GM18870 (cell line): Measurements from ENCODE around the gene METTL6.
A peak's percentile ranks its signal among the peaks of the same experiment; 100 is the strongest.
"Not testable (repeated sequence)": the region's sequence is repeated elsewhere in the genome, so short reads cannot be mapped to it uniquely, and the experiment has no call there.

ENCODE experiments used
- ATAC-seq: cut with Tn5 transposase; IDR thresholded peaks from one replicate; pipeline ENCODE4 v1.9.1; 2021; ENCODE audit warnings: moderate library complexity; ENCODE audit not compliant: unreplicated experiment

METTL6 gene

DNA sequence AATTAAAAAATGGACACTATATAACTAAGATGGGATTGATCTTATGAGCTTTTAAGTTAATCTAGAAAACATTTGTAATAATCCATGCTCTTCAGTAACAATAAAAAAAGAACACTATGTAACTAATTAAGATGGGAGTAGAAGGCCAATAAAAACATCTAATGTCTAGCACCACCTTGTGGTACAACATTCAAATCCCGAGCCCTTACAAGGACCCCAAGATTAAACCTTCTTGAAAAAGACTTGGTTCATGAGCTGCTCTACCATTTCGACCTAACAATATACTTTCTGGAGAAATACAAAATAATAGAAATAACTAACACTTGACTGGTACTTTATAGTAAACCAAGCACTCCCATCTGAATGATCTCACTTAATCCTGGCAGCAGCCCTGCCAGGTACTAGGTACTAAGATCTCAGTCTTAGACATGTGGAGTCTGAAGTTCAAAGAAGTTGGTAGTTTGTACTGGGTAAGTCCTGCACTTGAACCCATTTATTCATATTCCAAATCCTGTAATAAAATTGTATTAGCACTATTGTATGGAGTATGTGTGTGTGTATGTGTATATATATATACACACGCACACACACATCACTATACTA, 21.8 kb downstream of the METTL6 start:
- ATAC-seq: no peak

DNA sequence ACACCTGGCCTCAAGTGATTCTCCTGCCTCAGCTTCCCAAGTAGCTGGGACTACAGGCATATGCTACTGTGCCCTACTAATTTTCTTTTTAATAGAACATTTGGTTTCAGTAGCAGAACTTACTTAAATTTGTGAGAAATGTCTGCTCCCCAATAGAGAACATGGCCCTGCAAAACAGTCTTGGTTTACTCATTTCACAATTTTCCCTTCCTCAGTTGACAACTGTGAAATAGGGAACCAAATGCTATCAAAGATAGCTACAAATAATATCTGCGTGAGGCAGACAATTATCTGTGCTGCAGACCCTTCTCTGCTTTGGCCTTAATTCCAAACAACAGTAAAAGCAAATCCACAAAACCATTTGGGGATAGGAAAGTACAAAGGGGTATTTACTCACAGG, 22.6 kb downstream of the METTL6 start:
- ATAC-seq: no peak

DNA sequence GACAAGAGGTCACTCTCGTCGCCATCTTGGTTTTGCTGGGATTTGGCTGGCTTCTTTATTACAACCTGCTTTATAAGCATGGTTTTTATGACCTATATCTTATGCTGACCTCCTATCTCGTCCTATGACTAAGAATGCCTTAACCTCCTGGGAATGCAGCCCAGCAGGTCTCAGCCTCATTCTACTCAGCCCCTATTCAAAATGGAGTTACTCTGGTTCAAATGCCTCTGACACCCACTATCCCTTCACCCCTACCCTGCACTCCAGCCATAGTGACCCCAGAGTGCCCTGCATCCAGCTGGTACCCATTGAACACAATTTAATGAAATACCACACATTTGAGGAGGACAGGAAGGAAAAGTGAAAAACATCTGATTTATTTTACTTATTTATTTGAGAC, 23.4 kb downstream of the METTL6 start:
- no peak for ATAC-seq

DNA sequence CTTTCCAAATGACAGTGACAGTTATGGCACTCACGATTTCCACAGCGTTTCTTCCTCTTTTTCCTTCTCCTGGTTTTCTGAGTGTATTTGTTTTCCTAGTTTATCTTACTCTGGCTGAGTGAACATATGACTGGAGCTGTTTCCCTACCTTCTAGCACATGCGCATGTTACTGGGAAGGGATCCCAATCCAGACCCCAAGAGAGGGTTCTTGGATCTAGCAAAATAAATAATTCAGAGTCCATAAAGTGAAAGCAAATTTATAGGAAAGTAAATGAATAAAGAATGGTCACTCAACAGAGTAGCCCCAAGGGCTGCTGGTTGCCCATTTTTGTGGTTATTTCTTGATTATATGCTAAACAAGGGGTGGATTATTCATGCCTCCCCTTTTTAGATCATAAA, 23.8 kb downstream of the METTL6 start:
- no peak for ATAC-seq

DNA sequence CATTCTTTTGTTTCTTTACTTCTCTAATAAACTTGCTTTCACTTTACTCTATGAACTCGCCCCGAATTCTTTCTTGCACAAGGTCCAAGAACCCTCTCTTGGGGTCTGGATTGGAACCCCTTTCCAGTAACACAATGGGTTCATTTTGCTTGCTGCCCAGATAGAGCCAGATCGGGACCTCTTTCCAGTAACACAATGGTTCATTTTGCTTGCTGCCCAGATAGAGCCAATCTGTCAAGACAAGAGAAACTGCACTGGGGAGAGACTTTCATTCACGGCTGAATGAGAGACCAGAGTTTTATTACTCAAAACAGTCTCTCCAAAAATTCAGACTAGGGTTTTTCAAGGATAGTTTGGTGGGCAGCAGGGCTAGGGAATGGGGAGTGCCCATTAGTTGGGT, 25.4 kb downstream of the METTL6 start:
- no peak for ATAC-seq

DNA sequence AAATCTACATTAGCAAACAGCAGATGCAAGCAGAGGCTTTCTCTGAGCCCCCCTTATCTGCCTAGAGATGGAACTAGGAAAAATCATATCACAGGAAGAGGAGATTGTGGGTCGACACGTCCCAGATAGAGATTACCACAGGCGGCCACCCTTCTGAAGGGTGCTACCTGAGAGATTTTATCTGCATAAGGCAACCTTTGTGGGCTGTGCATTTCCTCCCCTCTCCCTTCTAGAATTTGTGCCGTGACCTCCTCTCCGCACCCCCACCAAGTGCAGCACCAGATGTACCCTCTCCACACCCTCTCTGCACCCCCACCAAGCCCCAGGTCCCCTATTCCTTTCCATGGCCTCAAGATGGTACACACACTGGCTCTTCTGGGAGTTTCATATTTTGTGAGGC, 27.4 kb downstream of the METTL6 start:
- ATAC-seq: no peak

DNA sequence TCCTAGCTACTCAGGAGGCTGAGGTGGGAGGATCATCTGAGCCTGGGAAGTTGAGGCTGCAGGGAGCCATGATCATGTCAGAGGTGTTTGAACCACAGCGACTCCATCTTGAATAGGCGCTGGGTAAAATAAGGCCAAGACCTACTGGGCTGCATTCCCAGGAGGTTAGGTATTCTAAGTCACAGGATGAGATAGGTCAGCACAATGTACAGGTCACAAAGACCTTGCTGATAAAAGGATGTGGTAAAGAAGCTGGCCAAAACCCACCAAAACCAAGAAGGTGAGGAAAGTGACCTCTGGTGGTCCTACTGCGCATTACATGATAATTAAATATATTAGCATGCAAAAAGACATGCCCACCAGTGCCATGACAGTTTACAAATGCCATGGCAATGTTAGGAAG, 28.6 kb downstream of the METTL6 start:
- not testable (repeated sequence) for ATAC-seq

DNA sequence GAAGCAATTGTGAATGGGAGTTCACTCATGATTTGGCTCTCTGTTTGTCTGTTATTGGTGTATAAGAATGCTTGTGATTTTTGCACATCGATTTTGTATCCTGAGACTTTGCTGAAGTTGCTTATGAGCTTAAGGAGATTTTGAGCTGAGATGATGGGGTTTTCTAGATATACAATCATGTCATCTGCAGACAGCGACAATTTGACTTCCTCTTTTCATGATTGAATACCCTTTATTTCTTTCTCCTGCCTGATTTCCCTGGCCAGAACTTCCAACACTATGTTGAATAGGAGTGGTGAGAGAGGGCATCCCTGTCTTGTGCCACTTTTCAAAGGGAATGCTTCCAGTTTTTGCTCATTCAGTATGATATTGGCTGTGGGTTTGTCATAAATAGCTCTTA, 34.1 kb downstream of the METTL6 start:
- not testable (repeated sequence) for ATAC-seq

DNA sequence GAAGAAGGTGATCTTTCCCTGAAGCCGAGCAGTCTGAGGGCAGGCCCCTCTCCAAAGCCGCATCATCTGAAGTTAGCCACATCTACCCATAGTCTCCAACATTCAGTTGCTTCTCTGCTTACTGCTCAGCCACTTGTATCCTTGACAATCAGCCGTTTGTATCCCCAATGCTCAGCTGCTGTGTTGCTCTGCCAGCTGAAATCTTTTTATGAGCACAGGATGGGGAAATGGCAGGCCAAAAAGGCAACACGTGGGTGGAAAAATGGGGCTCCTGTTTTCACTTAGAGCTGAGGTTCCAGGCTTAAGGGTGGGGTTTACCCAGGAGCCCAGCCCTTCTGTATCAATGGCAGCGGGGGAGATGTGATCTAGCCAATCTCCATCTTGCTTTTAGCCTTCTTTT, 36.3 kb downstream of the METTL6 start:
- no peak for ATAC-seq

DNA sequence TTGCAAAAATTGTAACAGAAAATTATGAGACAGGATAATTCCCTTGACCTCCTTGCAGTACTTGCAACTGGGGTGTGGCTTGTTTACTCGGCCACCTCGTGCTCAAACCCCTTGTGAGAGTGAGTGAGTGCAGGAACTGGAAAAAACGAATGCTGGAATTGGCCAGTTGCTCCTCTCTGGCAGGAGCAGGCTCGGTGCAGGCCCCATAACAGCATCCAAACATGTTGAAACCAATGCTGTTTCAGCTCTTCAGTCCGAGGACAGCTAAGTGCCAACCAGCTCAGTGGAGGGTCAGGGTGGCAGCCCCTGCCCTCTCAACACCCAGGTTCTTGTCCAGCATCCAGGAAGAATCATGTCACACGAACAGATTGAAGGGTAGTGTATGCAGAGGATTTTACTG, 36.9 kb downstream of the METTL6 start:
- no peak for ATAC-seq

DNA sequence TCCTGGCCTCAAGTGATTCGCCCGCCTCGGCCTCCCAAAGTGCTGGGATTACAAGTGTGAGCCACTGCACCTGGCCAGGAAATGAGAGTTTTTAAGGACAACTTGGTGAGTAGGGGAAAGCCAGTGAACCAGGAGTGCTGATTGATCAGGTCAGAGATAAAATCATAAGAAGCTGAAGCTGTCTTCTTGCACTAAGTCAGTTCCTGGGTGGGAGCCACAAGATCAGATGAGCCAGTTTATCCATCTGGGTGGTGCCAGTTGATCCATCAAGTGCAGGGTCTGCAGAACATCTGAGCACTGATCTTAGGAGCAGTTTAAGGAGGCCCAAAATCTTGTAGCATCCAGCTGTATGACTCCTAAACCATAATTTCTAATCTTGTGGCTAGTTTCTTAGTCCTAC, 39.0 kb downstream of the METTL6 start:
- ATAC-seq: not testable (repeated sequence)

DNA sequence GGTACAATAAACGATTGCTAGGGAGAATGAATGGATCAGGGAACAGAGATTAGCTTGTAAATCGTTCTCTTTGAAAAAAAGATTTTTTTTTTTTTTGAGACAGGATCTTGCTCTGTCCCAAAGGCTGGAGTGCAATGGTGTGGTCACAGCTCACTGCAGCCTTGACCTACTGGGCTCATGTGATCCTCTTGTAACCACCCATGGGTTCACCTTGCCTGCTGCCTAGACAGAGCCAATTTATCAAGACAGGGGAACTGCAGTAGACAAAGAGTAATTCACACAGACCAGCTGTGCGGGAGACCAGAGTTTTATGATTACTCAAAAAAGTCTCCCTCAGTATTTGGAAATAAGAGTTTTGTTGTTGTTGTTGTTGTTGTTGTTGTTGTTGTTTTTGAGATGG, 39.6 kb downstream of the METTL6 start:
- ATAC-seq: no peak

DNA sequence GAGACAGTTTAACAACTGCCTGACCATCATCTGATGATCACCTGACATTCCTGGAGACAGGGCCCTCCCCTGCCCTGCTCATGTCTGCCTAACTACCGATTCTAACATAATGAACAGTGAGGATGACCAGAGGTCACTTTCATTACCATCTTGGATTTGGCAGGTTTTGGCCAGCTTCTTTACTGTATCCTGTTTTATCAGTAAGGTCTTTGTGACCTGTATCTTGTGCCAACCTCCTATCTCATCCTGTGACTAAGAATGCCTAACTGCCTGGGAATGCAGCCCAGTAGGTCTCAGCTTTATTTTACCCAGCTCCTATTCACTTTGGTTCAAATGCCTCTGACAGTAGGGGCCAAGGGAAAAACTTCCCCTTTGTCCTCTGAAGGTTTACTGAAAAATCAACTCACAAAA, 40.2 kb downstream of the METTL6 start:
- ATAC-seq: no peak

DNA sequence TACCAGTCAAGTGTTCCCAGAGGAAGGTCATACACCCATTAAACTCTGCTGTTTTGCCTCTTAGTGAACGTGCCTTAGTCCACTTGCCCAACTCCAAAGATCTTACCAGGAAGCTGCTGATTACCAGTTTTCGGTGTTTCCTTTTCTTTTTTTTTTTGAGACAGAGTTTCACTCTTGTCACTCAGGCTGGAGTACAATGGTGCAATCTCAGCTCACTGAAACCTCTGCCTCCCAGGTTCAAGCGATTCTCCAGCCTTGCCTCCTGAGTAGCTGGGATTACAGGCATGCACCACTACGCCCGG, 40.7 kb downstream of the METTL6 start:
- not testable (repeated sequence) for ATAC-seq

DNA sequence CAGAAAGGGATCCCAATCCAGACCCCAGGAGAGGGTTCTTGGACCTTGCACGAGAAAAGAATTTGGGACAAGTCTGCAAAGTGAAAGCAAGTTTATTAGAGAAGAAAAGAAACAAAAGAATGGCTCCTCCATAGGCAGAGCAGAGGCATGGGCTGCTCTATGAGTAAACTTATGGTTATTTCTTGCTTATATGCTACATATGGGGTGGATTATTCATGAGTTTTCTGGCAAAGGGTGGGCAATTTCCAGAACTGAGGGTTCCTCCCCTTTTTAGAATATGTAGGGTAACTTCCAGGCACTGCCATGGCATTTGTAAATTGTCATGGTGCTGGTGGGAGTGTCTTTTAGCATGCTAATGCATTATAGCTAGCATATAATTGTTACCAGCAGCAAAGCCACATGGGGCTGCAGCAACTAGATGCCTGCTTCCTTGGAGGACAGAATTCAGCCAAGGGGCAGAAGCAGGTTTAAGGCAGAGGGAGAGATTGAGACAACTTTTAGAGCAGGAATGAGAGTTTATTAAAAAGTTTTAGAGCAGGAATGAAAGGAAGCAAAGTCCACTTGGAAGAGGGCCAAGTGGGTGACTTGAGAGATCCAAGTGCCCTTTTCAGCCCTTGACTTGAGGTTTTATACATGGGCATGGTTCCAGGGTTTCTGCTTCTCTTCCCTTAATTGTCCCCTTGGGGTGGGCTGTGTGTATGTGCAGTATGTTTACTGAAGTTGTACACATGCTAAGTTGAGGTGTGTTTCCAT, 41.3 kb downstream of the METTL6 start:
- no peak for ATAC-seq

DNA sequence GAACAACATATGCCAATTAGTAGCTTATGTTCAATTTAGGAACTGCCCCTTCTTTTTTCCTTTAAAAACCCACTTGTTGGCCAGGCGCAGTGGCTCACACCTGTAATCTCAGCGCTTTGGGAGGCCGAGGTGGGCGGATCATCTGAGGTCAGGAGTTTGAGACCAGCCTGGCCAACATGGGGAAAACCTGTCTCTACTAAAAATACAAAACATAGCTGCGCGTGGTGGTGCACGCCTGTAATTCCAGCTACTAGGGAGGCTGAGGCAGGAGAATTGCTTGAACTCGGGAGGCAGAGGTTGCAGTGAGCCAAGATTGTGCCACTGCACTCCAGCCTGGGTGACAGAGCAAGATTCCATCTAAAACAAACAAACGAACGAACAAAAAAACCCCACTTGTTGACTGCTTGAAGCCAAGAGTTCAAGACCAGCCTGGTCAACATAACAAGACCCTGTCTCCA, 42.1 kb downstream of the METTL6 start:
- ATAC-seq: not testable (repeated sequence)

DNA sequence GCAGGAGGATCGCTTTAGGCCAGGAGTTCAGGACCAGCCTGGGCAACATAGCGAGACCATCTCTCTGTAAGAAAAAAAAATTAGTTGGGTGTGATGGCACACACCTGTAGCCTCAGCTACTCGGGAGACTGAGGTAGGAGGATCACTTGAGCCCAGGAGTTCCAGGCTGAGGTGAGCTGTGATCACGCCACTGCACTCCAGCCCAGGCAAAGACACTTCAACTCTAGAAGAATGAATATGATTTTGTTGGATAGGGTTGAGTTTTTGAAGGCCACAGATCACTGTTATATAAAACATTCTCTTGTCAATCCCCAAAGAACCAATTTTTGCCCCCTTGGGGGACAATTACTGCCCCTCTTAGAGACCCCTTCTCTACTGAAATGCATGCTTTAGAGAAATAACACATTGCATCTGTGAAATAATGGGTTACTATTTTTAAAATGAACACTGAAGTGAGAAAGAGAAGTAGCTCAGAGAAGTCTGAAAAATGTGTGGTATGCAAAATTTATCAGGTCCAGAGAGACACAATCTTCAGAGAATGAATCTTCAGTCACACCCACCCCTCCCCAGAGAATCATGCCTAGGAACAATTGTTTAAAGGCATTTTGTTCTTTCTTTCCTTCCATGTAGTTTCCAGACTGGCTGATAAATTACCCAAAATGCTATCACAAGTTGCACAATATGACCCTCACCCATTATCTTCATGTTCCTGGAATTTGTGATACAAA, 42.7 kb downstream of the METTL6 start:
- peak; percentile 69 for ATAC-seq

DNA sequence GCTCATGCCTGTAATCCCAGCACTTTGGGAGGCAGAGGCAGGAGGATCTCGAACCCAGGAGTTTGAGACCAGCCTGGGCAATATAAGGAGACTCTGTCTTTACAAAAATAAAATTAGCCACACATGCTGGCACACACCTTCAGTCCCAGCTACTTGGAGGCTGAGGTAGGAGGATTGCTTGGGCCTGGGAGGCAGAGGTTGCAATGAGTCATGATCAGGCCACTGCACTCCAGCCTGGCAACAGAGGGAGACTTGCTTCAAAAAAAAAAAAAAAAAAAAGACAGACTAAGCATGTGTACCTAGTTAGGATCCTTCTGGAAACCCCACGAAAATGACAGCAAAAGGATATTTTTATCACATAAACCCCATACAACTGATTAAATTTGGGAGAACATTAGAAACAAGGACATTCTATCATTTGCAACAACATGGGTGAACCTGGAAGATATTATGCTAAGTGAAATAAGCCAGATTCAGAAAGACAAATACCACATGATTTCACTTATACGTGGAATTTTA, 44.9 kb downstream of the METTL6 start:
- no peak for ATAC-seq

DNA sequence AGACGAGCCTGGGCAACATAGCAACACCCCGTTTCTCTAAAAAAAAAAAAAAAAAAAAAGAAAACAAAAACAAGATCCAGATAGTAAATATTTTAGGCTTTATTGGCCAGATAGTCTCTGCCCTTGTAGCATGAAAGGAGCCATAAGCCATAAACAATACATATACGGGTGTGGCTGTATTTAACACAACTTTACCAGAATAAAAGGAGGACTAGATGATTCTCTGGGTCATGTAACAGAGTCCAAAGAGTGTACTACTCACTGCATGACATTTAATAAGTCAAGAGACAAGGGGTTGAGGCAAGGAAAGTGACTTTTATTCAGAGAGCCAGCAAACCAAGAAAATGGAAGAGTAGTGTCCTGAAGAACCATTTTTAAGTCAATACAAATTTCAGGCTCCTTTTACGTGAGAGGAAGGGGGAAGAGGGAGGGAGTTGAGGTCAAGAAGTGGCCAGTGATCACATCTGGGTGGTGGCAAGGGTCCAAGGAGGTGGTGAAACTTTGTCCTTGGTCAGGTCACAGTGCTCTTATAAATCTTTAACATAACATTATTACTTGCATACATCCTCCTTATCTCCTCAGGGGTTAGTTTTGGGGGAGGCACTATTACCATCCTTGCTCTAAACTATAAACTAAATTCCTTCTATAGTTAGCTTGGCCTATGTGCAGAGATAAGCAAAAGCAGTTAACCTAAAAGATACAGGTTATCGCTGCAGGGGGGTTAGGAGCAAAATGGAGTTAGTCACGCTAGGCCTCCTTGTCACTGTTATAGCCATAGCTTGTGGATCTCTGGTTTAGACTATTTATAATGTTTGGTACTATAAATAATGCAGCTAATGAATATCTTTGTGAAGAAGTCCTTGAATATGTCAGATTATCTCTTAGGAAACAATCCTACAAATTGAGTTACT, 46.1 kb downstream of the METTL6 start:
- no peak for ATAC-seq

DNA sequence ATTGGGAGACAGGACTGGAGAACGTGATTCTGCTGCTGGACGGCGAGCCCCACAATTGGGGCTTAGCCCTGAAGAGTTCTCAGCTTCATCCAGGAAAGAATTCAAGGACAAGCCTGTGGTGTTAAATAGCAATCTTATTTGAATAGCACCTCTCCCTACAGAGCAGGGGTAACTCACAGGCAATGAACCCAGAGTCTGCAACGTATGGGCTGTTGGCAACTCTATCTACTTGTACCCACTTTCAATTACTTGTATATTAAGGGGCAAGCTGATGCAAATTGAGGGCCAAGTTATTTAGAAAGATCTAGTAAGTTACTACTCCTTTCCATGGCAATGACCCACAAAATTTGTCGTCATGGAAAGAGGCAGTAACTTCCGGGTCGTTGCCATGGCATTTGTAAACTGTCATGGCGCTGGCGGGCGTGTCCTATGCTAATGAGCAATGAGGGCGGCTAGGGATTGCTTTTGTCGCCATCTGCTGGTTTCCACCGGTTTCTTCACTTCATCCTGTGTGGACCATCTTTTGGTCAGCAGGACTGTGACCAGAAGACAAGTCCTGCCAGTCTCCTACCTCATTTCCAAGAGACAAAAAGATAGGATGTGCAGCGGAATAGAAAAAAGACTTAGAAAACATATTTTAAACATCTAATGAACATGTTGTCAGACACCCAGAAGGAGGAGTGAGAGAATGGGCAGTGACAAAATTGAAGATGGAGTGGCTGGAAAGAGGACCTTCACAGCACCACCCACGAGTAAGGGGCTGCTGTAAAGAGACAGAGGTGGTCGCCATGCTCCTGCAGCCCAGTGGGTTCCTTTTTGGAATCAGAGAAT, 49.2 kb downstream of the METTL6 start:
- peak; percentile 81 for ATAC-seq
